Measurements from ENCODE around the gene MS4A15. TPM values are rescaled to one million over a fixed set of nuclear protein-coding genes. Genes with fewer than 3 reads are reported as not detected.
"Not testable (repeated sequence)": the region's sequence is repeated elsewhere in the genome, so short reads cannot be mapped to it uniquely, and the experiment has no call there.

Gene MS4A15, protein sequence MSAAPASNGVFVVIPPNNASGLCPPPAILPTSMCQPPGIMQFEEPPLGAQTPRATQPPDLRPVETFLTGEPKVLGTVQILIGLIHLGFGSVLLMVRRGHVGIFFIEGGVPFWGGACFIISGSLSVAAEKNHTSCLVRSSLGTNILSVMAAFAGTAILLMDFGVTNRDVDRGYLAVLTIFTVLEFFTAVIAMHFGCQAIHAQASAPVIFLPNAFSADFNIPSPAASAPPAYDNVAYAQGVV
- not detected for total RNA-seq
- polyA plus RNA-seq: not detected
- long read RNA-seq, donor 1: 0 reads
- long read RNA-seq, donor 2: 0 reads

DNA sequence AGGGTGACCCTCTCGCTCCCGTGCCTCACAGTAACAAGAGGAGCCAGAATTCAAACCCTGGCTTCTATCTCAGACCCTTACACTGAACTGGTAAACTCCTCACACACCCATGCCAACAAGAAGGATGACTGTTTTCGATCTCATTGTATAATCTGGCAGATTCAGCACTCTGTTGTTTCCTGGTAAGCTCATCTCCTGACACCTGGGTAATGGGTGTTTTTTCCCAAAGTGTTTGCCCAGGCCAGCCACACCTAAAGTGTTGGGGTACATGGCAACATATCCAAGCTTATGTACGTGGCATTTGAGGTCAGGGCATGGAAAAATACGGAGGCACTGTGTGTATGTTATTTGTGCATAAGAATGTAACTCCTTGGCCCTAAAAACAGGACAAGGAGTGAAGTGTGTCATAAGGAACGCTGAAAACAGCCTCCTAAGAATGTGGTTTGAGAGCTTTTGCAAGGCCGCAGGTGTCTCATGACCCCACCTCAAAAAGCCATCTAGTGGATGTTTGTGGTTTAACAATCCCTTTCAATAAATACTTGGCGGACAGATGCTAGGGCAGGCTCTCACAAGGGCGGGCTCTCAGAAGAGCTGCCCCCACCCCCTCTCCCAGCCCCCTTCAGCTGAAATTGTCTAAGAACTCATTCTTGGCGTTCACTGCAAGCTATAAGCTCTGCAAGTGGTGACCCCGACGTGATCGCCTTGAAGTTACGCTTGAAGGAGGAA, at the start of gene MS4A15:
Gene MS4A15, plus strand, starts transcription at position 561 of the 726 bp plus-strand sequence. CDS start 6,867 bp downstream, outside the sequence.
- Histone ChIP-seq H3K9me3 (no peaks in the 10 kb centered on the region), H3K27me3 (replicated peaks in 1 of 7) (peaks cover 0 to 44% (median 0%) of the 10 kb centered on the region in 7 donors), H3K4me3 (no peak within 1 kb of the TSS), H3K27ac (no peak within 1 kb of the TSS), H3K4me1 (peaks cover 0 to 15% (median 0%) of the 10 kb centered on the region in 6 donors), H3K36me3 (no peaks in the 10 kb centered on the region)
- intact Hi-C loops (cut with DNase I; ENCODE audit: low total_unique reads): no loop called here
- TF ChIP-seq POLR2AphosphoS5 (IDR thresholded peaks at IDR 0.05): no peak
- TF ChIP-seq, protein P1, sequence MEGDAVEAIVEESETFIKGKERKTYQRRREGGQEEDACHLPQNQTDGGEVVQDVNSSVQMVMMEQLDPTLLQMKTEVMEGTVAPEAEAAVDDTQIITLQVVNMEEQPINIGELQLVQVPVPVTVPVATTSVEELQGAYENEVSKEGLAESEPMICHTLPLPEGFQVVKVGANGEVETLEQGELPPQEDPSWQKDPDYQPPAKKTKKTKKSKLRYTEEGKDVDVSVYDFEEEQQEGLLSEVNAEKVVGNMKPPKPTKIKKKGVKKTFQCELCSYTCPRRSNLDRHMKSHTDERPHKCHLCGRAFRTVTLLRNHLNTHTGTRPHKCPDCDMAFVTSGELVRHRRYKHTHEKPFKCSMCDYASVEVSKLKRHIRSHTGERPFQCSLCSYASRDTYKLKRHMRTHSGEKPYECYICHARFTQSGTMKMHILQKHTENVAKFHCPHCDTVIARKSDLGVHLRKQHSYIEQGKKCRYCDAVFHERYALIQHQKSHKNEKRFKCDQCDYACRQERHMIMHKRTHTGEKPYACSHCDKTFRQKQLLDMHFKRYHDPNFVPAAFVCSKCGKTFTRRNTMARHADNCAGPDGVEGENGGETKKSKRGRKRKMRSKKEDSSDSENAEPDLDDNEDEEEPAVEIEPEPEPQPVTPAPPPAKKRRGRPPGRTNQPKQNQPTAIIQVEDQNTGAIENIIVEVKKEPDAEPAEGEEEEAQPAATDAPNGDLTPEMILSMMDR (IDR thresholded peaks at IDR 0.05 in 8 of 11, conservative IDR thresholded peaks at IDR 0.05 in 3 of 11): peak in 6 of 11 experiments; percentile 14 to 41 (median 30)
- DNase-seq: peak; percentile 24
- WGBS, 5 donors: 53 to 66% (median 62%) methylated on average over 14 of the region's 14 CpGs

DNA sequence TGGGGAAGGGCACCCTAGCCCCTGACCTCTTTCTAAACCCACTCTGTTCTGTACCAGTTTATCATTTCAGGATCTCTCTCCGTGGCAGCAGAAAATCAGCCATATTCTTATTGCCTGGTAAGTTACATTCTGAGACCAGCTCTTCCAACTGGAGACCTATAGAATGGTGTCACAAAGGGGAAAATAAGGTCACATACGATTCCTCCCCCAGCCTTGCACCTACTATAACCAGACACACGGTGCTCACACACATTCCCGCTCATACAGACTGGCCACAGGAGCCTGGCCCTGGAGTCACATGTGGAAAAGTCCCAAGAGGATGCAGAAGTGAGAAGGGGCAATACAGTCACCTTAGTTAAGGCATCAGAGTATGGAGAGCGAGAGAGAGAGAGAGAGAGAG, 49.7 kb upstream of the MS4A15 start:
- Histone ChIP-seq H3K36me3 (no peaks in the 10 kb centered on the region), H3K4me3 (no peak overlapping the region), H3K27me3 (replicated peaks in 1 of 7) (peaks cover 0 to 2% (median 0%) of the 10 kb centered on the region in 7 donors), H3K4me1 (no peaks in the 10 kb centered on the region), H3K27ac (no peak overlapping the region), H3K9me3 (no peaks in the 10 kb centered on the region)
- DNase-seq: no peak
- 73 to 93% (median 78%) methylated on average over 5 of the region's 5 CpGs for WGBS, 5 donors
- intact Hi-C loops (cut with DNase I; ENCODE audit: low total_unique reads): no loop called here
- no peak for TF ChIP-seq POLR2A (IDR thresholded peaks at IDR 0.05)
- TF ChIP-seq POLR2AphosphoS5 (IDR thresholded peaks at IDR 0.05): no peak
- TF ChIP-seq, protein P1 (IDR thresholded peaks at IDR 0.05 in 8 of 11, conservative IDR thresholded peaks at IDR 0.05 in 3 of 11): no peak

DNA sequence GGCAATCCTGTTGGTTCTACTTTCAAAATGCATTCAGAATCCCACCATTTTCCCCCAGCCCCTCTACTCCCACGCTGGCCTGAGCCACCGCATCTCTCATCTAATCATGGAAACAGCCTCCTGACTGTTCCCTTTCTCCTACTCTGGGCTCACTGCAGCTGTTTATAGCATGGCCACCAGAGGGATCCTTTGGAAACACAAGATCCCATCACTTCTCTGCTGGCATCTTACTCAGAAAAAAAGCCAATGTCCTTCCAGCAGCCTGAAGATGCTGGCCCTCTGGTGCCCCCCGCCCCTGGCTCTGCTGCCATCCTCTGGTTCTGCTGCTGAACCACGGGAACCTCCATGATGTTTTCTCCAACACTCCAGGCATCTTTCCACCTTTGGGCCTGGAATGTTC, 46.2 kb upstream of the MS4A15 start:
- WGBS, 5 donors: 74 to 84% (median 80%) methylated on average over 4 of the region's 4 CpGs
- no peak for DNase-seq
- TF ChIP-seq POLR2AphosphoS5 (IDR thresholded peaks at IDR 0.05) (no peak), POLR2A (IDR thresholded peaks at IDR 0.05) (no peak)
- TF ChIP-seq, protein P1 (IDR thresholded peaks at IDR 0.05 in 8 of 11, conservative IDR thresholded peaks at IDR 0.05 in 3 of 11): no peak

DNA sequence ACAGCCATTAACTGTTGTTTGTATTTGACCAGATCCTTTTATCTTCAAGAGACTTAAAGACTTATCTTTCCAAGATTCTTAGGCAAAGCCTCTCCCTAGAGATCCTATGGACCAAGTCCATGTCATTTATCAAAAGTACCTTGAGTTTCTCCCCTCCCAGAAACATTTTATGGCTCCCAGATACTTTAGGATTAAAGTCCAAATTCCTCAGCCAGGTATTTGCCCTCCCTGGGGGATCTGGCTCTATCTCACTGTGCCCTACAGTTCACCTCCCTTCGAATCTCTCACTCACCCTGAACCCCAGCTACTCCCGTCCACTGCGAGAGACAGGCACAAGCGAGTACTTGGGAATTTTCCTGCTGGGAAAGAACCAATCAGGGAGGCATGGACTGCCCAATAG, 45.4 kb upstream of the MS4A15 start:
- H3K9me3 ChIP-seq: no peaks in the 10 kb centered on the region
- H3K4me1 ChIP-seq: no peaks in the 10 kb centered on the region
- no peak overlapping the region for H3K4me3 ChIP-seq
- peaks cover 0 to 6% (median 0%) of the 10 kb centered on the region in 7 donors for H3K27me3 ChIP-seq (replicated peaks in 1 of 7)
- WGBS, 5 donors: 79 to 93% (median 88%) methylated on average over 4 of the region's 4 CpGs
- H3K36me3 ChIP-seq: no peaks in the 10 kb centered on the region
- intact Hi-C loops (cut with DNase I; ENCODE audit: low total_unique reads): no loop called here
- TF ChIP-seq, protein P1 (IDR thresholded peaks at IDR 0.05 in 8 of 11, conservative IDR thresholded peaks at IDR 0.05 in 3 of 11): no peak
- no peak for TF ChIP-seq POLR2AphosphoS5 (IDR thresholded peaks at IDR 0.05)
- no peak for TF ChIP-seq POLR2A (IDR thresholded peaks at IDR 0.05)
- no peak for DNase-seq
- no peak overlapping the region for H3K27ac ChIP-seq

More for the DNA sequence above, 46.2 kb upstream of the MS4A15 start:
- no peaks in the 10 kb centered on the region for H3K4me1 ChIP-seq
- H3K27ac ChIP-seq: no peak overlapping the region
- no peaks in the 10 kb centered on the region for H3K36me3 ChIP-seq
- intact Hi-C loops (cut with DNase I; ENCODE audit: low total_unique reads): no loop called here
- H3K27me3 ChIP-seq (replicated peaks in 1 of 7): peaks cover 0 to 6% (median 0%) of the 10 kb centered on the region in 7 donors
- H3K4me3 ChIP-seq: no peak overlapping the region
- no peaks in the 10 kb centered on the region for H3K9me3 ChIP-seq

DNA sequence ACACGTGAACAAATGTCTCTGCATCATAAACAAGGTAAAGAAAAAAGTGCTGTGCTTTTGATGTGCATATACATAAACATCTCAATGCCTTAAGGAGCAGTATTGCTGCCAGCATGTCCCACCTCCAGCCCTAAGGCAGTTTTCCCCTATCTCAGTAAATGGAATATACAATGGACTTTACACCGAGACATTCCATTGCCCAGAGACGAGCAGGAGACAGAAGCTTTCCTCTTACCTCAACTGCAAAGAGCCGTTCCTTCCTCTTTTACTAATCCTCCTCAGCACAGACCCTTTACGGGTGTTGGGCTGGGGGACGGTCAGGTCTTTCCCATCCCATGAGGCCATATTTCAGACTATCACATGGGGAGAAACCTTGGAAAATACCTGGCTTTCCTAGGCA, 43.2 kb upstream of the MS4A15 start:
- H3K4me1 ChIP-seq; H3K27ac ChIP-seq; H3K27me3 ChIP-seq (replicated peaks in 1 of 7); DNase-seq; H3K36me3 ChIP-seq; H3K9me3 ChIP-seq; H3K4me3 ChIP-seq; intact Hi-C loops (cut with DNase I; ENCODE audit: low total_unique reads): not testable (repeated sequence)
- 65 to 73% (median 69%) methylated on average over 6 of the region's 6 CpGs for WGBS, 5 donors
